WERI-Rb-1 (cell line): ENCODE data around the gene PLEKHA4.
"Not testable (repeated sequence)": the region's sequence is repeated elsewhere in the genome, so short reads cannot be mapped to it uniquely, and the experiment has no call there.

Experiments used
- DNase-seq: peaks from one replicate; pipeline ENCODE4 v3.0.0-alpha.2; 2020
- H3K27ac ChIP-seq: fragments of 250-450 bp; sonication (Bioruptor Pico); 2 replicates; pipeline ENCODE4 v1.5.1; 2020; ENCODE audit warnings: mild to moderate bottlenecking, moderate library complexity
- H3K27me3 ChIP-seq: fragments of 250-450 bp; sonication (Bioruptor Pico); 2 replicates; pipeline ENCODE4 v1.5.1; 2021; ENCODE audit warnings: mild to moderate bottlenecking, low read depth, moderate library complexity; ENCODE audit not compliant: insufficient read depth, severe bottlenecking
- H3K36me3 ChIP-seq: fragments of 250-450 bp; sonication (Bioruptor Pico); 2 replicates; pipeline ENCODE4 v1.5.1; 2020; ENCODE audit warnings: mild to moderate bottlenecking, moderate library complexity
- H3K4me3 ChIP-seq: 2 replicates; pipeline ENCODE4 v1.5.1; 2011; ENCODE audit warnings: low read depth, mild to moderate bottlenecking, control low read depth, low read length
- H3K9me3 ChIP-seq: fragments of 250-450 bp; sonication (Bioruptor Pico); 2 replicates; pipeline ENCODE4 v1.5.1; 2021; ENCODE audit warnings: mild to moderate bottlenecking, moderate library complexity; ENCODE audit not compliant: severe bottlenecking
- CTCF ChIP-seq: IDR thresholded peaks from 2 replicates; pipeline ENCODE4 v1.5.1; 2011; ENCODE audit warnings: low read depth, mild to moderate bottlenecking, control low read depth, inconsistent platforms, low read length

Gene PLEKHA4

GRCh38 chr19:48858984-48859710, 9.3 kb downstream of the PLEKHA4 start:
- Histone ChIP-seq H3K9me3 (no peaks in the 10 kb centered on the region), H3K27ac (no peak overlapping the region), H3K4me3 (no peak overlapping the region), H3K36me3 (no peaks in the 10 kb centered on the region; the same call in 1 of the 2 replicates), H3K27me3 (no peaks in the 10 kb centered on the region)
- TF ChIP-seq CTCF = no peak
- DNase-seq = no peak

- Histone ChIP-seq H3K36me3 (no peaks in the 10 kb centered on the region; the same call in 1 of the 2 replicates), H3K27me3 (no peaks in the 10 kb centered on the region), H3K27ac (no peak overlapping the region), H3K9me3 (no peaks in the 10 kb centered on the region), H3K4me3 (no peak overlapping the region)
- no peak for DNase-seq
- no peak for TF ChIP-seq CTCF
Observed at GRCh38 chr19:48856921-48857320, 11.5 kb downstream of the PLEKHA4 start.

GRCh38 chr19:48854103-48854502, 14.3 kb downstream of the PLEKHA4 start:
- no peak overlapping the region for H3K4me3 ChIP-seq
- no peak for DNase-seq
- H3K27ac ChIP-seq = no peak overlapping the region
- H3K36me3 ChIP-seq = no peaks in the 10 kb centered on the region
- H3K27me3 ChIP-seq = no peaks in the 10 kb centered on the region
- TF ChIP-seq CTCF = no peak
- H3K9me3 ChIP-seq = no peaks in the 10 kb centered on the region

- no peaks in the 10 kb centered on the region for H3K9me3 ChIP-seq
- H3K27me3 ChIP-seq = no peaks in the 10 kb centered on the region
- H3K36me3 ChIP-seq = no peaks in the 10 kb centered on the region
- no peak for DNase-seq
- H3K4me3 ChIP-seq = no peak overlapping the region
- TF ChIP-seq CTCF = no peak
- H3K27ac ChIP-seq = no peak overlapping the region
Observed at GRCh38 chr19:48853483-48853882, 14.9 kb downstream of the PLEKHA4 start.

GRCh38 chr19:48852292-48852691, 16.1 kb downstream of the PLEKHA4 start:
- no peaks in the 10 kb centered on the region for H3K27me3 ChIP-seq
- H3K27ac ChIP-seq = no peak overlapping the region
- H3K9me3 ChIP-seq = no peaks in the 10 kb centered on the region
- no peak overlapping the region for H3K4me3 ChIP-seq
- no peak for DNase-seq
- H3K36me3 ChIP-seq = no peaks in the 10 kb centered on the region
- TF ChIP-seq CTCF = no peak

GRCh38 chr19:48846659-48847058, 21.8 kb downstream of the PLEKHA4 start:
- DNase-seq, H3K27ac ChIP-seq, H3K4me3 ChIP-seq: not testable (repeated sequence)

More at GRCh38 chr19:48846659-48847058, 21.8 kb downstream of the PLEKHA4 start:
- not testable (repeated sequence) for H3K36me3 ChIP-seq, H3K27me3 ChIP-seq, H3K9me3 ChIP-seq
